Measurements from ENCODE around the gene MMRN1.

The MMRN1 gene

GRCh38 chr4:89894649-89895550, at the start of gene MMRN1:
TSS of gene MMRN1 (plus strand) at chr4:89894854. CDS start at chr4:89894972, 118 bp downstream.
- DNase-seq (ENCODE audit: low read depth, low spot score), result no peak

- DNase-seq (ENCODE audit: low read depth, low spot score), result no peak
These were observed 46.9 kb upstream of the MMRN1 start for GRCh38 chr4:89847571-89848325.

- no peak for DNase-seq (ENCODE audit: low read depth, low spot score)
These were observed 39.4 kb upstream of the MMRN1 start for GRCh38 chr4:89855236-89855635.

GRCh38 chr4:89860971-89861370, 33.7 kb upstream of the MMRN1 start:
- no peak for DNase-seq (ENCODE audit: low read depth, low spot score)

- DNase-seq (ENCODE audit: low read depth, low spot score), result no peak
These were observed 31.1 kb upstream of the MMRN1 start for GRCh38 chr4:89863533-89863932.

GRCh38 chr4:89868276-89868675, 26.4 kb upstream of the MMRN1 start:
- DNase-seq (ENCODE audit: low read depth, low spot score), result no peak

GRCh38 chr4:89868999-89869589, 25.6 kb upstream of the MMRN1 start:
- peak; percentile 10 for DNase-seq (ENCODE audit: low read depth, low spot score)

- DNase-seq (ENCODE audit: low read depth, low spot score), result no peak
These were observed 23.4 kb upstream of the MMRN1 start for GRCh38 chr4:89871211-89871610.

GRCh38 chr4:89876548-89876947, 18.1 kb upstream of the MMRN1 start:
- no peak for DNase-seq (ENCODE audit: low read depth, low spot score)

- no peak for DNase-seq (ENCODE audit: low read depth, low spot score)
These were observed 16.0 kb upstream of the MMRN1 start for GRCh38 chr4:89878611-89879010.

GRCh38 chr4:89879215-89879614, 15.4 kb upstream of the MMRN1 start:
- DNase-seq (ENCODE audit: low read depth, low spot score), result no peak

GRCh38 chr4:89889289-89889688, 5.4 kb upstream of the MMRN1 start:
- no peak for DNase-seq (ENCODE audit: low read depth, low spot score)

- DNase-seq (ENCODE audit: low read depth, low spot score), result peak; percentile 26
These were observed 3.2 kb downstream of the MMRN1 start for GRCh38 chr4:89897867-89898266.

- no peak for DNase-seq (ENCODE audit: low read depth, low spot score)
These were observed 3.7 kb downstream of the MMRN1 start for GRCh38 chr4:89898304-89898716.

- DNase-seq (ENCODE audit: low read depth, low spot score), result no peak
These were observed 4.5 kb downstream of the MMRN1 start for GRCh38 chr4:89899152-89899551.

- DNase-seq (ENCODE audit: low read depth, low spot score), result no peak
These were observed 5.2 kb downstream of the MMRN1 start for GRCh38 chr4:89899854-89900253.

- peak; percentile 76 for DNase-seq (ENCODE audit: low read depth, low spot score)
These were observed 7.3 kb downstream of the MMRN1 start for GRCh38 chr4:89901808-89902431.

GRCh38 chr4:89904524-89904923, 9.9 kb downstream of the MMRN1 start:
- DNase-seq (ENCODE audit: low read depth, low spot score), result no peak

GRCh38 chr4:89906316-89906715, 11.7 kb downstream of the MMRN1 start:
- no peak for DNase-seq (ENCODE audit: low read depth, low spot score)

GRCh38 chr4:89906777-89907521, 12.3 kb downstream of the MMRN1 start:
- DNase-seq (ENCODE audit: low read depth, low spot score), result peak; percentile 51

- no peak for DNase-seq (ENCODE audit: low read depth, low spot score)
These were observed 15.2 kb downstream of the MMRN1 start for GRCh38 chr4:89909889-89910288.

All from astrocyte of the hippocampus (primary cell).